HCT116 (cell line): ENCODE measurements around the gene TGFBR3. TPM values are rescaled to one million over a fixed set of nuclear protein-coding genes. Genes with fewer than 3 reads are reported as not detected.

Experiments used
- ATAC-seq: fragments of 200-7000 bp; cut with Tn5 transposase; 2 replicates; pipeline ENCODE4 v1.9.1; 2020; ENCODE audit warnings: mild to moderate bottlenecking, moderate library complexity
- BruUV-seq: library from RNA; stranded (reverse); fragments of 400-500 nt; replicated peaks from 2 replicates; lab custom pipeline; 2021; lab: Mats Ljungman, UMichigan
- CTCF ChIA-PET: fragments of 300-600 bp; sonication (Branson Sonifier 250); formaldehyde crosslinking; loops from one replicate; lab custom pipeline; 2021; ENCODE audit warnings: antibody characterized with exemption; lab: Charles Lee
- POLR2A ChIA-PET: fragments of 300-600, 350-600 bp; sonication (Branson Sonifier 250); formaldehyde crosslinking; loops from one replicate; lab custom pipeline; 2021; ENCODE audit warnings: antibody characterized with exemption; lab: Charles Lee
- RAD21 ChIA-PET, 2 experiments: fragments of 300-600 bp; sonication (Branson Sonifier 250); formaldehyde crosslinking; loops; one replicate each; lab custom pipeline; 2023; ENCODE audit warnings: low total read pairs in 2 of 2; ENCODE audit not compliant: uncharacterized antibody in 2 of 2, unreplicated experiment in 2 of 2, low non-redundant PET in 1 of 2; lab: Charles Lee
- DNase-seq: peaks from one replicate; pipeline ENCODE4 v3.0.0-alpha.2; 2010; ENCODE audit warnings: low read depth, low spot score
- H2AFZ ChIP-seq: fragments of 200-600 bp; shearing (Covaris generic), sonication (generic); 2 replicates; pipeline ENCODE4 v1.6.1; 2017; ENCODE audit warnings: low read depth, mixed run types, mixed read lengths, antibody characterized with exemption, low read length; ENCODE audit not compliant: poor library complexity, severe bottlenecking
- H3K27ac ChIP-seq: 2 replicates; pipeline ENCODE4 v1.5.1; 2012; ENCODE audit warnings: low read depth, low read length
- H3K27me3 ChIP-seq: fragments of 200-600 bp; sonication (generic); 2 replicates; pipeline ENCODE4 v1.6.1; 2016; ENCODE audit warnings: mixed run types, low read length, mixed read lengths; ENCODE audit not compliant: insufficient read depth
- H3K36me3 ChIP-seq, 2 experiments: fragments of 200-500 bp in 1 of 2; fragments of 200-600 bp in 1 of 2; sonication (Bioruptor generic) in 1 of 2; sonication (generic) in 1 of 2; 2 replicates each; pipeline versions ENCODE4 v1.5.1 to v1.6.1; 2014 to 2016; ENCODE audit warnings: low read length in 2 of 2, inconsistent platforms in 1 of 2, mixed read lengths in 1 of 2, mixed run types in 1 of 2; ENCODE audit not compliant: insufficient read depth in 2 of 2, control insufficient read depth in 1 of 2
- H3K4me1 ChIP-seq, 2 experiments: fragments of 200-600 bp in 1 of 2; sonication (generic) in 1 of 2; 2 replicates each; pipeline versions ENCODE4 v1.5.1 to v1.6.1; 2012 to 2017; ENCODE audit warnings: low read length in 2 of 2, inconsistent platforms in 1 of 2, mild to moderate bottlenecking in 1 of 2, mixed read lengths in 1 of 2, mixed run types in 1 of 2, moderate library complexity in 1 of 2; ENCODE audit not compliant: insufficient read depth in 2 of 2, control insufficient read depth in 1 of 2
- H3K4me2 ChIP-seq: fragments of 200-600 bp; sonication (generic); 2 replicates; pipeline ENCODE4 v1.6.1; 2017; ENCODE audit warnings: mixed run types, low read length, mixed read lengths
- H3K4me3 ChIP-seq, 2 experiments: fragments of 200-600 bp in 1 of 2; sonication (generic) in 1 of 2; replicated peaks in 1 of 2; 2 replicates each; pipeline ENCODE4 v1.5.1; 2011 to 2016; ENCODE audit warnings: low read length in 2 of 2, control low read depth in 1 of 2, low read depth in 1 of 2, mild to moderate bottlenecking in 1 of 2, mixed read lengths in 1 of 2, mixed run types in 1 of 2
- H3K79me2 ChIP-seq: fragments of 200-600 bp; sonication (generic); 2 replicates; pipeline ENCODE4 v1.6.1; 2017; ENCODE audit warnings: mild to moderate bottlenecking, mixed run types, low read length, moderate library complexity, mixed read lengths; ENCODE audit not compliant: insufficient read depth
- H3K9ac ChIP-seq: fragments of 200-600 bp; sonication (generic); 2 replicates; pipeline ENCODE4 v1.6.1; 2016; ENCODE audit warnings: low read length, mixed read lengths
- H3K9me2 ChIP-seq: fragments of 200-600 bp; sonication (generic), shearing (Covaris generic); 2 replicates; pipeline ENCODE4 v1.6.1; 2017; ENCODE audit warnings: mixed run types, mild to moderate bottlenecking, moderate library complexity; ENCODE audit not compliant: insufficient read depth
- H3K9me3 ChIP-seq, 2 experiments: fragments of 200-500 bp in 1 of 2; fragments of 200-600 bp in 1 of 2; sonication (Bioruptor generic) in 1 of 2; sonication (generic) in 1 of 2; 2 replicates each; pipeline ENCODE4 v1.6.1; 2014 to 2017; ENCODE audit warnings: low read length in 2 of 2, mixed read lengths in 2 of 2, inconsistent platforms in 1 of 2, low read depth in 1 of 2, mild to moderate bottlenecking in 1 of 2, mixed run types in 1 of 2, moderate library complexity in 1 of 2; ENCODE audit not compliant: control insufficient read depth in 1 of 2, insufficient read depth in 1 of 2
- H4K20me1 ChIP-seq: fragments of 200-600 bp; sonication (generic), shearing (Covaris generic); 2 replicates; pipeline ENCODE4 v1.6.1; 2017; ENCODE audit warnings: mixed run types, mild to moderate bottlenecking, moderate library complexity; ENCODE audit not compliant: insufficient read depth
- CEBPB ChIP-seq: IDR thresholded peaks from 2 replicates; pipeline ENCODE4 v1.6.1; 2012; ENCODE audit warnings: low read depth
- EGR1 ChIP-seq: IDR thresholded peaks from 2 replicates; pipeline ENCODE4 v1.6.1; 2012; ENCODE audit warnings: low read depth
- ELF1 ChIP-seq: IDR thresholded peaks from 2 replicates; pipeline ENCODE4 v1.6.1; 2012; ENCODE audit warnings: low read depth, borderline replicate concordance
- EZH2 ChIP-seq: fragments of 200-600 bp; sonication (generic); IDR thresholded peaks from 2 replicates; pipeline ENCODE4 v1.6.1; 2017; ENCODE audit warnings: antibody characterized with exemption, mixed run types
- EZH2phosphoT487 ChIP-seq: fragments of 200-600 bp; IDR thresholded peaks from 2 replicates; pipeline ENCODE4 v1.6.1; 2018; ENCODE audit warnings: antibody characterized with exemption, borderline replicate concordance
- FOSL1 ChIP-seq: IDR thresholded peaks from 2 replicates; pipeline ENCODE4 v1.6.1; 2012; ENCODE audit warnings: low read depth
- JUND ChIP-seq: IDR thresholded peaks from 2 replicates; pipeline ENCODE4 v1.6.1; 2012
- POLR2A ChIP-seq: IDR thresholded peaks from 2 replicates; pipeline ENCODE4 v1.7.0; 2011; ENCODE audit warnings: borderline replicate concordance; ENCODE audit not compliant: insufficient read depth, insufficient read length; ENCODE audit errors: extremely low read depth
- POLR2AphosphoS5 ChIP-seq: IDR thresholded peaks from 2 replicates; pipeline ENCODE4 v1.6.1; 2011; ENCODE audit warnings: mild to moderate bottlenecking, low read depth, low read length, moderate library complexity
- RAD21 ChIP-seq: IDR thresholded peaks from 2 replicates; pipeline ENCODE4 v1.6.1; 2012; ENCODE audit warnings: low read depth, mild to moderate bottlenecking
- SIN3A ChIP-seq: IDR thresholded peaks from 2 replicates; pipeline ENCODE4 v1.6.1; 2012; ENCODE audit warnings: low read depth
- SP1 ChIP-seq: IDR thresholded peaks from 2 replicates; pipeline ENCODE4 v1.6.1; 2012; ENCODE audit warnings: low read depth
- YY1 ChIP-seq: IDR thresholded peaks from 2 replicates; pipeline ENCODE4 v1.6.1; 2011; ENCODE audit warnings: low read length, low read depth, moderate library complexity, mild to moderate bottlenecking; ENCODE audit not compliant: insufficient replicate concordance; ENCODE audit errors: extremely low read depth
- ZNF274 ChIP-seq: fragments of 200-500 bp; sonication (Bioruptor generic); IDR thresholded peaks from 2 replicates; pipeline ENCODE4 v1.6.1; 2014; ENCODE audit warnings: mild to moderate bottlenecking, low read depth, low read length, inconsistent platforms
- intact Hi-C: fragments of 100-400 bp; cut with micrococcal nuclease; formaldehyde crosslinking; loops from 2 replicates; pipeline ENCODE4 v1.10.0; 2022
- total RNA-seq: library from RNA; stranded (reverse); gene quantifications from one replicate; pipeline ENCODE4 v1.2.1, GENCODE V29; 2021; ENCODE audit not compliant: unreplicated experiment
- TF ChIP-seq, protein P1 (sequence below), 3 experiments: fragments of 200-600 bp in 1 of 3; sonication (generic) in 1 of 3; IDR thresholded peaks in 2 of 3; conservative IDR thresholded peaks in 1 of 3; 2 replicates each; pipeline ENCODE4 v1.5.1; 2012 to 2017; ENCODE audit warnings: low read depth in 2 of 3, low read length in 2 of 3, antibody characterized with exemption in 1 of 3, borderline replicate concordance in 1 of 3, control low read depth in 1 of 3, mild to moderate bottlenecking in 1 of 3, mixed read lengths in 1 of 3, mixed run types in 1 of 3, moderate library complexity in 1 of 3; ENCODE audit not compliant: insufficient read depth in 1 of 3
- TF ChIP-seq, protein P2 (sequence below): IDR thresholded peaks from 2 replicates; pipeline ENCODE4 v1.6.1; 2012; ENCODE audit warnings: low read depth
- TF ChIP-seq, protein P3 (sequence below): IDR thresholded peaks from 2 replicates; pipeline ENCODE4 v1.6.1; 2011; ENCODE audit warnings: mild to moderate bottlenecking, low read length, moderate library complexity; ENCODE audit not compliant: insufficient replicate concordance; ENCODE audit errors: extremely low read depth
- TF ChIP-seq, protein P4 (sequence below): IDR thresholded peaks from 2 replicates; pipeline ENCODE4 v1.6.1; 2012

TGFBR3 gene
- total RNA-seq, 1 experiment from 2014 or later, result 7.1 TPM

DNA sequence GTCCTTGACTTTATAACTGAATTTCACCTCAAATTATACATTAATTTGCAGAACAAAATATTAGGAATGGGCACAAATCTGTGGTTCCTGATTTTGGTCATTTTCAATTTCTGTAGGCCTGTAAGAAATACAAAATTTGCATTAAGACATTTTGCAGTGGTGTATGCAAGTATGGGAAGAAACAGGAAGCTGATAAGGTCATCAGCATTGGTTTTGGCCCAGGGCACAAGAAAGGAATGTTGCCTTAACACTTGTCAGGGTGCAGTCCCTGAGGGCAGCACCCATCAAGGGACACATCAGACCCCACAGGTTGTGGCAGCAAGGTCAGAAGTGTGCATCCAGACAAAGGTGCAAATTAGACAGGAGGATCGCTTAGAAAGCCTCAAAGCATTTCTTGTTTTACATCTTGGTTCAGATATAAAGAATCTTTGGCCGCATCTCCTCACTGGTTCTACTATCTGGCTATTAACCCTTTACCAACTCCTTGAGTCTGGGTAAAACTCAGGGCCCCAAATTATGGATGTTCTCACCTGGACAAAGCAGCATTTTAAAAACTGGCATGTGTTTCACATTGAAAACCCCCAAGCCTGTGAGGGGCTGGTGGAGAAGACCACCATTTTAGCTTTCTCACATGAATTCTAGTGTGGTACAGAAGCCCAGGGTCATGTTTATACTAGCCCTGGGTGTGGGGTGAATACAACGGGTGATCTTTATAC is 202.9 kb downstream of the TGFBR3 start:
- no peaks in the 10 kb centered on the region for H3K9me3 ChIP-seq
- ATAC-seq, result no peak
- H3K36me3 ChIP-seq, result no peaks in the 10 kb centered on the region
- ChIA-PET RAD21 (no interaction called here), CTCF (no interaction called here), POLR2A (no interaction called here)
- H3K79me2 ChIP-seq, result no peaks in the 10 kb centered on the region
- H3K4me1 ChIP-seq, result no peaks in the 10 kb centered on the region
- no peak overlapping the region for H3K4me3 ChIP-seq
- H3K9me2 ChIP-seq, result no peaks in the 10 kb centered on the region
- H3K9ac ChIP-seq, result no peak overlapping the region
- H3K27ac ChIP-seq, result no peak overlapping the region
- no peak for DNase-seq
- H2AFZ ChIP-seq, result no peak overlapping the region
- H3K27me3 ChIP-seq, result no peaks in the 10 kb centered on the region
- no peak overlapping the region for H3K4me2 ChIP-seq
- TF ChIP-seq POLR2AphosphoS5 (no peak), POLR2A (no peak), EZH2phosphoT487 (no peak), YY1 (no peak), EZH2 (no peak), ELF1 (no peak), SIN3A (no peak), ZNF274 (no peak), SP1 (no peak), FOSL1 (no peak), RAD21 (no peak), JUND (no peak), EGR1 (no peak), CEBPB (no peak)
- TF ChIP-seq, protein P1, sequence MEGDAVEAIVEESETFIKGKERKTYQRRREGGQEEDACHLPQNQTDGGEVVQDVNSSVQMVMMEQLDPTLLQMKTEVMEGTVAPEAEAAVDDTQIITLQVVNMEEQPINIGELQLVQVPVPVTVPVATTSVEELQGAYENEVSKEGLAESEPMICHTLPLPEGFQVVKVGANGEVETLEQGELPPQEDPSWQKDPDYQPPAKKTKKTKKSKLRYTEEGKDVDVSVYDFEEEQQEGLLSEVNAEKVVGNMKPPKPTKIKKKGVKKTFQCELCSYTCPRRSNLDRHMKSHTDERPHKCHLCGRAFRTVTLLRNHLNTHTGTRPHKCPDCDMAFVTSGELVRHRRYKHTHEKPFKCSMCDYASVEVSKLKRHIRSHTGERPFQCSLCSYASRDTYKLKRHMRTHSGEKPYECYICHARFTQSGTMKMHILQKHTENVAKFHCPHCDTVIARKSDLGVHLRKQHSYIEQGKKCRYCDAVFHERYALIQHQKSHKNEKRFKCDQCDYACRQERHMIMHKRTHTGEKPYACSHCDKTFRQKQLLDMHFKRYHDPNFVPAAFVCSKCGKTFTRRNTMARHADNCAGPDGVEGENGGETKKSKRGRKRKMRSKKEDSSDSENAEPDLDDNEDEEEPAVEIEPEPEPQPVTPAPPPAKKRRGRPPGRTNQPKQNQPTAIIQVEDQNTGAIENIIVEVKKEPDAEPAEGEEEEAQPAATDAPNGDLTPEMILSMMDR (IDR thresholded peaks at IDR 0.05 in 2 of 3, conservative IDR thresholded peaks at IDR 0.05 in 1 of 3; ENCODE audit: borderline replicate concordance in 1 of 3, insufficient read depth in 1 of 3, low read depth in 2 of 3, low read length in 2 of 3), result no peak
- TF ChIP-seq, protein P2, sequence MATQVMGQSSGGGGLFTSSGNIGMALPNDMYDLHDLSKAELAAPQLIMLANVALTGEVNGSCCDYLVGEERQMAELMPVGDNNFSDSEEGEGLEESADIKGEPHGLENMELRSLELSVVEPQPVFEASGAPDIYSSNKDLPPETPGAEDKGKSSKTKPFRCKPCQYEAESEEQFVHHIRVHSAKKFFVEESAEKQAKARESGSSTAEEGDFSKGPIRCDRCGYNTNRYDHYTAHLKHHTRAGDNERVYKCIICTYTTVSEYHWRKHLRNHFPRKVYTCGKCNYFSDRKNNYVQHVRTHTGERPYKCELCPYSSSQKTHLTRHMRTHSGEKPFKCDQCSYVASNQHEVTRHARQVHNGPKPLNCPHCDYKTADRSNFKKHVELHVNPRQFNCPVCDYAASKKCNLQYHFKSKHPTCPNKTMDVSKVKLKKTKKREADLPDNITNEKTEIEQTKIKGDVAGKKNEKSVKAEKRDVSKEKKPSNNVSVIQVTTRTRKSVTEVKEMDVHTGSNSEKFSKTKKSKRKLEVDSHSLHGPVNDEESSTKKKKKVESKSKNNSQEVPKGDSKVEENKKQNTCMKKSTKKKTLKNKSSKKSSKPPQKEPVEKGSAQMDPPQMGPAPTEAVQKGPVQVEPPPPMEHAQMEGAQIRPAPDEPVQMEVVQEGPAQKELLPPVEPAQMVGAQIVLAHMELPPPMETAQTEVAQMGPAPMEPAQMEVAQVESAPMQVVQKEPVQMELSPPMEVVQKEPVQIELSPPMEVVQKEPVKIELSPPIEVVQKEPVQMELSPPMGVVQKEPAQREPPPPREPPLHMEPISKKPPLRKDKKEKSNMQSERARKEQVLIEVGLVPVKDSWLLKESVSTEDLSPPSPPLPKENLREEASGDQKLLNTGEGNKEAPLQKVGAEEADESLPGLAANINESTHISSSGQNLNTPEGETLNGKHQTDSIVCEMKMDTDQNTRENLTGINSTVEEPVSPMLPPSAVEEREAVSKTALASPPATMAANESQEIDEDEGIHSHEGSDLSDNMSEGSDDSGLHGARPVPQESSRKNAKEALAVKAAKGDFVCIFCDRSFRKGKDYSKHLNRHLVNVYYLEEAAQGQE, result no peak
- TF ChIP-seq, protein P3, sequence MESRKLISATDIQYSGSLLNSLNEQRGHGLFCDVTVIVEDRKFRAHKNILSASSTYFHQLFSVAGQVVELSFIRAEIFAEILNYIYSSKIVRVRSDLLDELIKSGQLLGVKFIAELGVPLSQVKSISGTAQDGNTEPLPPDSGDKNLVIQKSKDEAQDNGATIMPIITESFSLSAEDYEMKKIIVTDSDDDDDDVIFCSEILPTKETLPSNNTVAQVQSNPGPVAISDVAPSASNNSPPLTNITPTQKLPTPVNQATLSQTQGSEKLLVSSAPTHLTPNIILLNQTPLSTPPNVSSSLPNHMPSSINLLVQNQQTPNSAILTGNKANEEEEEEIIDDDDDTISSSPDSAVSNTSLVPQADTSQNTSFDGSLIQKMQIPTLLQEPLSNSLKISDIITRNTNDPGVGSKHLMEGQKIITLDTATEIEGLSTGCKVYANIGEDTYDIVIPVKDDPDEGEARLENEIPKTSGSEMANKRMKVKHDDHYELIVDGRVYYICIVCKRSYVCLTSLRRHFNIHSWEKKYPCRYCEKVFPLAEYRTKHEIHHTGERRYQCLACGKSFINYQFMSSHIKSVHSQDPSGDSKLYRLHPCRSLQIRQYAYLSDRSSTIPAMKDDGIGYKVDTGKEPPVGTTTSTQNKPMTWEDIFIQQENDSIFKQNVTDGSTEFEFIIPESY, result no peak
- TF ChIP-seq, protein P4, sequence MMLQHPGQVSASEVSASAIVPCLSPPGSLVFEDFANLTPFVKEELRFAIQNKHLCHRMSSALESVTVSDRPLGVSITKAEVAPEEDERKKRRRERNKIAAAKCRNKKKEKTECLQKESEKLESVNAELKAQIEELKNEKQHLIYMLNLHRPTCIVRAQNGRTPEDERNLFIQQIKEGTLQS, result no peak
- no TSS peak for BruUV-seq
- no peaks in the 10 kb centered on the region for H4K20me1 ChIP-seq
- intact Hi-C loops, result no loop called here
